Astrocyte (in vitro differentiated cells and primary cell): ENCODE data around the gene WBP1L.

Source experiments
- CTCF ChIP-seq: IDR thresholded peaks from 2 replicates; pipeline ENCODE4 v1.5.1; 2011; ENCODE audit warnings: low read depth, mild to moderate bottlenecking, inconsistent platforms, low read length, moderate library complexity; ENCODE audit not compliant: insufficient read depth
- EZH2 ChIP-seq: IDR thresholded peaks from 2 replicates; pipeline ENCODE4 v1.6.1; 2012; ENCODE audit warnings: mild to moderate bottlenecking, low read length, inconsistent platforms; ENCODE audit not compliant: insufficient read depth

- TF ChIP-seq CTCF (no peak), EZH2 (no peak)
Measured at GRCh38 chr10:102850025-102850518, 106.3 kb downstream of the WBP1L start.
